ACHN (cell line): Measurements from ENCODE around the gene SH3RF1.
A peak's percentile ranks its signal among the peaks of the same experiment; 100 is the strongest.

Source experiments
- DNase-seq: peaks from one replicate; pipeline ENCODE4 v3.0.0-alpha.2; 2015
- in situ Hi-C: cut with HindIII; loops from 2 replicates; pipeline ENCODE4 v1.10.0; 2017; ENCODE audit warnings: low sequenced_read_pairs, low pct_ligation_motif_present, low pct_unique_long_range_greater_than_20kb

SH3RF1 gene

DNA sequence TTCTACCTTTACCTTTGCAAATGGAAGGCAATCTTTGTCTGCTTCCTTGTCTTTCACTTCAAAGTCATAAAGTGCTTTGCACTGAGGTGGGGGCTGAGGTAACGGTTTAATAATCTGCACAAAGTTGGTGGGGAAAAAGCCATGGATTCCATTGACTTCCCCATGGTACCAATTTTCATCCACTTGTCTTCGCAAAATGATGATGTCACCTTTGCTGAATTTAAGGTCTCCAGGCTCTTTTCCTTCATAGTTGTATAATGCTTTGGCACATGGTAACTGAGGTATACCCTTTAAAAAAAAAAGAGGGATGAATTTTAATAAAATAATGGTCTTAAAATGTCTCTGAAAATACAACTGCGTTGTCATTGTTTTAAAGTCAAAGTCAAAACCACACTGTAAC is 114.4 kb downstream of the SH3RF1 start:
- no peak for DNase-seq
- in situ Hi-C loops: no loop called here

DNA sequence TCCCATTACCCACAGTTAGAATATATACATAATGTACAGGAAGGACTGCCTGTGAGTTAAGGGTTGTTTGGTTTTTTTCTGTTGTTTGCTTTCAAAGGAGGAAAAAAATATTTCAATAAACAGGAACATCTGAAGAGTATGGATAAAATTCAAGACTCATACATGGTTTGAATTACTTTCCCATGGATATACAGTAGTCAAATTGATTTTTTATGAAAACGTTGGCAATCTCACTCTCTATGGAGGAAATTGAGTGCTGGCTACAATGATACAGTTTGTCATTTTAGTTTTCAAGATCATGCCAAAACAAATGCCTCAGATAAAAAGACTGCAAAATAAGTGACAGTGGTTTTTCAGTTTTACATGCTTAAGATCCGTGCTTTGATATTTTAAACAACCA is 116.6 kb downstream of the SH3RF1 start:
- DNase-seq: no peak
- in situ Hi-C loops: no loop called here

DNA sequence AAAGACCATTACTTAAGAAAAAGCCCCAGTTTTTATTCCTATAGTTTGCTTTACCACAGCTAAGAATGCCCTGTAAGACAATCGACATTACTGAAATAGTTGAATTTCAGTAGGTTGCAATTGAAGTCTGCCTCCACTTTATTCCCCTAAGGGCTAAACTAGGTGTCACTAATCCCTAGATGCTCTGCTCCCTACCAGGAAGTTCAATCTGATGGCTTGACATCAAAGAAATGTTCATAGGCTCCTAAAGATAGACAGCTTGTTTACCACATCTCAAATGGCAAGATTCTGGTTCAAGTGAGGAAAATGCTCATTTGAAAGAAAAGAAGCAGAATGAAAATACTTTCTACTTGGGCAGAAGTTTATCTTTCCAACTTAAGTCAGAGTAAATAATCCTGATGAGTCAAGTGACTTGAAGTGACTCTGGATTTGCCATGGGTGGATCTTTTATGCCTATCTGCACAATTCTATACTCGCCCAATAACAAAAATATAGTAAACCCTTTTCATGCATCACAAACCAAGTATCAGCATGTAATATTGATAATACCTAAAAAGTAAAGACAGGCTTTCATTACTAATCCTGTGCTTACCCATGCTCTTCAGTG is 117.2 kb downstream of the SH3RF1 start:
- DNase-seq: no peak
- in situ Hi-C loops: no loop called here

DNA sequence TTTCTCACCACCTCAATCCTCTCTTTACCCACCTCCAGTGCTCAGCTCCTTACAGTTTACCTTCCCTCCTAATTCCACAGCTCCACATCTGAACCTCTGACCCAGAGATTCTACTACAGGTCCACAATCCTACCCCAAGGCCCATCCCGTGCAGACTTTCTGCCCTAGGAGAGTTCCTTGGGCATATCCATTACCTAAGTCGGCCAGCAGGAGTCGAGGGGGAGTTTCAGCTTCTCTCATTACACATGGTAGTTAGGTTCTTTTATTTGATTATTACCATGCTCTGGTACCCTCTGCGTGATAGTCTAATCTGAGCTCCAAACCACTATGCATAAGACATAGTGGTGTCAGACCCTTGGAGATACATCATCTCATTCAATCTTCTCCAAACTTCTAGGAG is 117.9 kb downstream of the SH3RF1 start:
- DNase-seq: no peak
- in situ Hi-C loops: no loop called here

GRCh38 chr4:169152098-169152497 is 118.7 kb downstream of the SH3RF1 start:
- no peak for DNase-seq
- in situ Hi-C loops: no loop called here

DNA sequence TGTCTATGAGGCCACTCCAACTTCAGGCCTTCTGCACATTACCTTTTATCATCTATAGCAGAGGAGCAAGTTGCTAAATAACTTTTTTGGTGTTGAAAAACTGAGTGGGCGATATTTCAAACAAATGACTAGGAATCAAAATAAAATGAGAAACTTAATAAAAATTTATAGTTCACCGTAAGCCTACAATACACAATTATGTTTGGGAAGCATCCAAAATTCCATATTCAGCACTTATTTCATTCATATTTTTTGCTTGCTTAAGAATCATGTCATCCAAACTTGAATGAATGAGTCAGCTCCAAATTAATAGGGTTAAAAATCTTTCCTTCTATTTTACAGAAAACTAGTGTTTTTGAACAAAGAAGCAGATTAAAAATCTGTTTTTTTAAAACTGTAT is 119.1 kb downstream of the SH3RF1 start:
- in situ Hi-C loops: no loop called here
- DNase-seq: no peak

GRCh38 chr4:169150806-169151205 is 120.0 kb downstream of the SH3RF1 start:
- DNase-seq: no peak

DNA sequence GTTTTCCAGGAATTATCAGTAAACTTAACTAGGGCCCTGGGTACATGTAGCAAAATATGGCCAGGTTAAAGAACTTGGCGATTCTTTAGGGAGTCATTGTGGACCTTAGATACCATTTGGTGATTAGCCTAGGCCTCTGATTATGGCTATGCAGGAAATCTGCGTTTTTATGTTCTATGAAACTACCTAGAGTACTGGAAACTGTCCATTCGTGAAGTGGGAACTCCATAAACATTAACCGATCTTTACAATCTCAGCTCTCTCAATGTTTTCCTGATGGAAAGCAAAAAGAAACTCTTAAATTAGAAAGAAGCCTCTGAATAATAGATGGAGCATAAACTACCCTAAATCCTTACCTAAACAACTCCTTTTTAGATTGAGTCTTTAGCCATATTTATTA is 121.9 kb downstream of the SH3RF1 start:
- DNase-seq: no peak
- in situ Hi-C loops: no loop called here

More at GRCh38 chr4:169150806-169151205, 120.0 kb downstream of the SH3RF1 start:
- in situ Hi-C loops: no loop called here

DNA sequence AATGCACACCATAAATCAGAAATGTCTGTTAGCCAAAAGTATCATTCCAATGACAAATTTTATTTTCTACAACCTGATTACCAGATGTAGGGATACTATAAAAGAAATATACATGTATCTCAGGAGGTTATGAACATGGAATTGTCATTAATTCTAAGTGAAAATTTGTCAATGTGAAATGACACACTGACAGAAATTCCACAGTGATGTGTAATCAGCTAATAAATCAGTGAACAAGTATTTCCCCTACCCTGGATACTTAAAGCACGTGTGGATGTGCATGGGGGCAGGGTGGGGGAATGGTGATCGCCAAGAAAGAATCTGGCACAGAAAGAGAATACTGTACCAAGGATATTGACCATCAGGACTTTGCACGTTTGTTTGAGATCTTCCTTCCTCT is 123.6 kb downstream of the SH3RF1 start:
- in situ Hi-C loops: no loop called here
- peak; percentile 70 for DNase-seq

DNA sequence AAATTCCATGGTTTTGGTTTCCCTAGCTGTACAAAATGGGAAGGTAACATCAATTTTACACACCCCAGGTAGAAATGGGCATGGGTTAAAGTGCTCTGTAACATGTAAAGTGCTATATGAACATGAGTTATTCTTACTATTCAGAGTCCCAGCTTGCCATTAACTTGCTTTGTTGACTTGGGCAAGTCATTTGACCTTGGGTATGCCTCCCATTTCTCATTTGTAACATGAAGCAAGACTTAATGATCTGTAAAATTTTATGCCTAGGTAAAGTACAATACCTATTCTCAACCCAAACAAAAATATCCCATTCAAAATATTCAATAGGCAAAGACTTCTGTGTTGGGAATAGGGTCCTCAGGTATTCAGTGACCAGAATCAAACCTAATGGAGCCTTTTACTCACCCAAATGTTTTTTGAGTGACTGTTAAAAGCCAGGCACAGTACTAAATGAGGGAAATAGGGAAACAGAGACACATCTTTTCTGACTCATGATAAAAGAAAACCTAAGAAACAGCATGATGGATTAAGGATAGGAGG is 126.6 kb downstream of the SH3RF1 start:
- no peak for DNase-seq
- in situ Hi-C loops: no loop called here

DNA sequence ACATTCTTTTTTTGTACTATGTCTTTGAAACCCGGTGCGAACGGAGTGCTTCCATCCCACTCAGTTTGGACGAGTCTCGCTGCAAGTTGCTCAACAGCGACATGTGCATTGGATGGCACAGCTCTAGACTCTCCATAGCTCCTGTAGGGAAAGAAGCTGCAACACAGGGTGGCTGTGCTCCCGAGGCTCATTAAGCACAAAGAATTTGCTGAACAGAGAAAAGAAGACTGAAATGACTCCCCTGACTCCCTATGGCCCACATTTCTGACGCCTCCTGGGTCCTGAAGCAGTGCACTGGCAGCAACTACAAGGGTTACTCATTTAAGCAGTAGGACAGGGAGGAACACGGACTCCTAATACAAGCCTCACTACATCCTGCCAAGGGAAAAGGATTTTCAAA is 127.4 kb downstream of the SH3RF1 start:
- peak; percentile 66 for DNase-seq
- in situ Hi-C loops: no loop called here

GRCh38 chr4:169142906-169143305 is 127.8 kb downstream of the SH3RF1 start:
- DNase-seq: no peak
- in situ Hi-C loops: no loop called here

DNA sequence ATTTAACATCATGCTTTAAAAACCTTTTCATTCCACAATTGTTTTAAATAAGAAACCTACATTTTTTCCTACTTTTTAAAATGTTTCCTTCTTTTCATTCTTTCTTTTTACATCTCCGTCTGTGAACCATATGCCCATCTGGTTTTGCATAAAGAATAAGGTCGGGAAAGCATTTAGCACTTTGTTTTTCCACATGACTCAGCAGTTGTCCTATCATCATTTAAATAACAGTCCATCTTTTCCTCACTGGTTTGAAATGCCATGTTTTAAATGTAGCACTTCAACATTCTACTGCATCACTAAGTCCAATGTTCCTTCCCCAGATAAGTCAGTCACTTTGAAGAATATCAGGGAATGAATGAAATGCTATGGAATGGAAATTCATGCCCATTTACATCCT is 128.4 kb downstream of the SH3RF1 start:
- DNase-seq: no peak
- in situ Hi-C loops: no loop called here

- DNase-seq: no peak
- in situ Hi-C loops: no loop called here
Measured at GRCh38 chr4:169139021-169139420, 131.7 kb downstream of the SH3RF1 start.

GRCh38 chr4:169137558-169137920 is 133.2 kb downstream of the SH3RF1 start:
- in situ Hi-C loops: no loop called here
- DNase-seq: no peak

DNA sequence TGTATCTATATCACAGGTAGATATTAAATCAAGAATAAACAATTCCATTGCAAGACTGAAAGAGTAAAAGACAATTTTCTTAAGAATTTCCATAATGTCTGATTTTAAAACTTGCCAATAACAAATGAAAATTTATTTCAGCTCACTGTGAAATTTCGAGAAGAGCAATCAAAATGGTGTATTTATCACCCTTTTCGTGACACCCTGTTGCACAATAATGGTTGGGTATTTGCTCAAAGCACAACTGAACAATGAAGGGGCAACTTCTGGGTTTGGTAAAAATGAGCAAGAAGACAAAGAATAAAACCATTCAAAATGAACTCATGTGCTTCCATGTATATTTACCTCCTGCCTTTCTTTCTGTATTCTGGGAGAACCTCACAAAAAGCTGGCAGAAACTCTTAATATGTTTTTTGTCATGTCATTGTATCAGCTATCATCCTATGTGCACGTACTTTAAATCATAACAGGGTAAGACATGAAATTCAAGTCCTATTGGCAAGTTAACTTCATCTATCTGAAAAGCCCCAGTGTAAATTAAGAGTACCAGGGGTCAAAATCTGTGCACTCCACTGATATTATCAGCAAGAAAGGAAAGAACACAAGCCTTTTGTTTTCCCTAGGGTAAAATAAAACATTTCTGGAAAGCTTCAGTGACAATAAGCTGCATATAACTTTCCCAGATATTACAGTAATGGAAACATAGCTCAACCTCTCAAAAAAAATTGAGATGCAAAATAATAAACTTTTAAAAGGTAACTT is 133.8 kb downstream of the SH3RF1 start:
- in situ Hi-C loops: no loop called here
- DNase-seq: no peak

GRCh38 chr4:169136330-169136729 is 134.4 kb downstream of the SH3RF1 start:
- in situ Hi-C loops: no loop called here

DNA sequence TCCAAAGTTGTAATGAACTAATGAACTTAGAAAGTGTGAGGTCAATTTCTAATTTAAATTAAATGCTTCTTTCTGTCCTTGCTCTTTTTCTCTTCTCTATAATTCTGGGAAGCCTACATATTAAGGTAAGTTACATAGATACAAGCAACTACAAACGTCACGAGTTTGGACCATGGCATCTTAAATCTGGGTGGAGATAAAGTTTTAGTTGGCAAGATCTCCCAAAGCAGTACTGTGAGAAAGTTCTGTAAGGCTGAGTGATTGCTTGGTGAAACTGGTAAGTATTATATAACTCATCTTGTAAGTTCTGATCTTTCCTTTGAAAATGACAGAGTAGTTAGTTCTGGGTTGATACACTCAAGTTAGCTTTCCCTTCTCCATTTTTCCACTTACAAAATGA is 135.0 kb downstream of the SH3RF1 start:
- DNase-seq: no peak
- in situ Hi-C loops: no loop called here

More at GRCh38 chr4:169136330-169136729, 134.4 kb downstream of the SH3RF1 start:
- no peak for DNase-seq

DNA sequence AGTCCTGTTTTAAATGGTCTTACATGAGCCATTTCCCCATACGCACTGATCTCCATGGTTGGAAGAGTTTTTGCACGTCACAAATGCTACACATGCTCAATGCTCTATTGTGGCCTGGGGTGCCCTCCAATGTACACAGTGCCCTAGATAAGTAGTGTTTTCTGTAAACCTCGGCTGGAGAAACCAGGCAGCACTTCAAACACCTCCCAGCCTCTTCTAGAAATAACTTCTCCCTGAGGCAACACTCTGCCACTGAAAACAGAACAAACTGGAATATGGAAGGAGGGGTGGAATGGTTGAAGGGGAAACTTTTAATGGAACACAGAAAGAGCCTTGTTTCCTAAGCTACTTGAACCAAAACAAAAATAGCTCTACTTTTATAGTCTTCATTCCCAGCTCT is 136.8 kb downstream of the SH3RF1 start:
- in situ Hi-C loops: no loop called here
- no peak for DNase-seq
